Measurements from ENCODE around the gene SLC25A29. TPM values are rescaled to one million over a fixed set of nuclear protein-coding genes. Genes with fewer than 3 reads are reported as not detected.

The SLC25A29 gene
- total and polyA plus RNA-seq, 2 of the 8 experiments (the other 6 are each of a cell fraction or from before 2014, with no cell fraction given) = 135 to 177 TPM

GRCh38 chr14:100322138-100322957, 16.1 kb upstream of the SLC25A29 start:
- Histone ChIP-seq H4K20me1 (replicated peaks in 1 of 2; ENCODE audit: control insufficient read depth in 1 of 2, insufficient read depth in 2 of 2, low read length in 2 of 2) (no peaks in the 10 kb centered on the region), H2BK120ac (replicated peaks; ENCODE audit: low read depth, low read length) (no peak overlapping the region), H3K23ac (ENCODE audit: insufficient read length) (no peak overlapping the region), H3K56ac (replicated peaks; ENCODE audit: insufficient read length, low read depth, low read length) (no peak overlapping the region), H3K4ac (replicated peaks; ENCODE audit: insufficient read length, low read depth, low read length) (no peak overlapping the region), H2BK15ac (ENCODE audit: low read length) (0 out of 2 replicates have a peak overlapping the region, but pooled peaks have one; percentile 8), H3K4me2 (ENCODE audit: insufficient read depth in 1 of 2, low read depth in 2 of 2, low read length in 2 of 2) (no peak overlapping the region), H3K4me3 (ENCODE audit: extremely low read depth in 1 of 4, insufficient read depth in 2 of 4, low read depth in 3 of 4, low read length in 4 of 4) (no peak overlapping the region), H4K5ac (ENCODE audit: insufficient read length, low read depth, low read length) (no peak overlapping the region), H3K9me3 (ENCODE audit: insufficient read depth in 2 of 2, low read depth in 1 of 2, low read length in 1 of 2) (no peaks in the 10 kb centered on the region), H3K79me2 (ENCODE audit: control insufficient read depth in 1 of 2, insufficient read depth in 2 of 2, low read length in 2 of 2) (no peaks in the 10 kb centered on the region), H2BK5ac (ENCODE audit: low read depth, low read length) (peak overlapping the region; percentile 77; the same call in 1 of the 2 replicates), H3K79me1 (ENCODE audit: low read depth, low read length) (no peaks in the 10 kb centered on the region), H4K91ac (replicated peaks; ENCODE audit: insufficient read length, low read length) (no peak overlapping the region), H3K9ac (replicated peaks in 1 of 4; ENCODE audit: extremely low read depth in 1 of 4, low read depth in 3 of 4, low read length in 3 of 4) (no peak overlapping the region), H3K23me2 (ENCODE audit: low read depth, low read length) (no peaks in the 10 kb centered on the region; the same call in 1 of the 2 replicates), H2BK20ac (ENCODE audit: low read length) (no peak overlapping the region), H3K18ac (ENCODE audit: extremely low read depth, low read length) (no peak overlapping the region), H3K4me1 (replicated peaks in 1 of 4; ENCODE audit: control insufficient read depth in 3 of 4, insufficient read depth in 4 of 4, low read length in 3 of 4) (peaks cover 0 to 2% (median 0%) of the 10 kb centered on the region in 4 experiments; a peak in 3 of 7 replicates), H3K36me3 (ENCODE audit: control insufficient read depth in 2 of 4, insufficient read depth in 4 of 4, low read length in 3 of 4) (no peaks in the 10 kb centered on the region), H2AK5ac (ENCODE audit: low read depth, low read length) (0 out of 2 replicates have a peak overlapping the region, but pooled peaks have one; percentile 39), H3K27ac (ENCODE audit: low read depth, low read length) (no peak overlapping the region), H3K27me3 (replicated peaks in 1 of 4; ENCODE audit: control insufficient read depth in 3 of 4, extremely low read depth in 1 of 4, insufficient read depth in 3 of 4, low read length in 3 of 4) (no peaks in the 10 kb centered on the region), H2BK12ac (ENCODE audit: low read depth, low read length) (0 out of 2 replicates have a peak overlapping the region, but pooled peaks have one; percentile 39), H2AFZ (ENCODE audit: low read length) (no peak overlapping the region), H4K8ac (ENCODE audit: extremely low read depth, insufficient read depth, low read length) (peak overlapping the region; percentile 73), H3K14ac (ENCODE audit: insufficient read length) (no peak overlapping the region)
- WGBS, 2 experiments (ENCODE audit: extremely low coverage in 1 of 2, insufficient coverage in 1 of 2, insufficient read length in 1 of 2, insufficient replicate concordance in 2 of 2, low coverage in 1 of 2, low lambda C conversion rate in 2 of 2, missing lambda C conversion rate in 1 of 2) = 89% methylated on average over 15 of the region's 15 CpGs; no CpG with 5 or more reads in 1 of the 2 experiments
- ChIA-PET POLR2A (ENCODE audit: partially characterized antibody) (interaction anchor here (0.8 to 2.3 kb wide), 10 partner anchors 10 to 53 kb away, joined by 3 to 22 read pairs (median 4); partner anchors contain the start of gene SLC25A29), CTCF (ENCODE audit: partially characterized antibody) (interaction anchor here (0.9 to 1.3 kb wide), 7 partner anchors 9 to 56 kb away, joined by 3 to 5 read pairs (median 4); no protein-coding TSS in a partner anchor)
- FAIRE-seq (no peak), DNase-seq (ENCODE audit: low read depth in 1 of 2, low spot score in 2 of 2) (no peak)
- no peak for TF ChIP-seq YY1 (IDR thresholded peaks at IDR 0.05; ENCODE audit: low read depth, low read length)
- TF ChIP-seq KDM1A (IDR thresholded peaks at IDR 0.05; ENCODE audit: borderline replicate concordance, low read length) = peak; percentile 53; the same call in 1 of the 2 replicates

Measured in H1 (cell line).